Ectodermal cell (in vitro differentiated cells): ENCODE results near the gene ARL2BP. TPM values are rescaled to one million over a fixed set of nuclear protein-coding genes. Genes with fewer than 3 reads are reported as not detected.
"Not testable (repeated sequence)": the region's sequence is repeated elsewhere in the genome, so short reads cannot be mapped to it uniquely, and the experiment has no call there.

ENCODE experiments used
- H3K27ac ChIP-seq: 2 replicates; pipeline ENCODE4 v1.7.0; 2013; ENCODE audit warnings: mild to moderate bottlenecking, low read depth, low read length; ENCODE audit not compliant: insufficient read depth, poor library complexity, severe bottlenecking
- H3K27me3 ChIP-seq: 2 replicates; pipeline ENCODE4 v1.7.0; 2013; ENCODE audit warnings: mild to moderate bottlenecking, low read length; ENCODE audit not compliant: insufficient read depth, control insufficient read depth, poor library complexity, severe bottlenecking
- H3K36me3 ChIP-seq: one replicate; pipeline ENCODE4 v1.7.0; 2013; ENCODE audit warnings: low read length; ENCODE audit not compliant: control insufficient read depth, insufficient read depth
- H3K4me1 ChIP-seq: one replicate; pipeline ENCODE4 v1.7.0; 2013; ENCODE audit warnings: low read length; ENCODE audit not compliant: control insufficient read depth, insufficient read depth
- H3K4me3 ChIP-seq: 2 replicates; pipeline ENCODE4 v1.7.0; 2013; ENCODE audit warnings: low read depth, low read length, control low read depth; ENCODE audit not compliant: insufficient read depth
- H3K9me3 ChIP-seq: 2 replicates; pipeline ENCODE4 v1.7.0; 2013; ENCODE audit warnings: mild to moderate bottlenecking, low read length, moderate library complexity; ENCODE audit not compliant: control insufficient read depth
- WGBS, 2 experiments: methylation state at CpG; one replicate each; pipeline ENCODE4 v1.1.7; 2013; ENCODE audit warnings: missing lambda C conversion rate in 2 of 2; 5-methylcytosine and 5-hydroxymethylcytosine counted together
- polyA plus RNA-seq, 4 experiments: library from polyadenylated mRNA; stranded (reverse); fragments of 50-300 nt; gene quantifications; one replicate each; pipeline ENCODE4 v1.2.3, GENCODE V29; 2013

Gene ARL2BP
- 35.2 TPM for polyA plus RNA-seq (2013, experiment 1 of 4)
- polyA plus RNA-seq (2013, experiment 2 of 4), result 30.9 TPM
- polyA plus RNA-seq (2013, experiment 3 of 4), result 31.1 TPM
- 39.2 TPM for polyA plus RNA-seq (2013, experiment 4 of 4)

GRCh38 chr16:57244767-57245471, at the start of gene ARL2BP:
Gene ARL2BP (plus strand): TSS chr16:57245259. CDS start chr16:57245368, 109 bp downstream.
- peak within 1 kb of the TSS; percentile 81 for H3K4me3 ChIP-seq
- H3K36me3 ChIP-seq, result no peaks in the 10 kb centered on the region
- H3K9me3 ChIP-seq, result no peaks in the 10 kb centered on the region
- no peaks in the 10 kb centered on the region for H3K27me3 ChIP-seq
- WGBS, 2 experiments, result 0% methylated on average over 77 of the region's 77 CpGs
- H3K27ac ChIP-seq, result peak within 1 kb of the TSS; percentile 45
- H3K4me1 ChIP-seq, result no peaks in the 10 kb centered on the region

- no peaks in the 10 kb centered on the region for H3K4me1 ChIP-seq
- 89 to 91% methylated on average over 4 of the region's 4 CpGs for WGBS, 2 experiments
Measured at GRCh38 chr16:57196286-57196685, 48.8 kb upstream of the ARL2BP start.

GRCh38 chr16:57196753-57197152, 48.3 kb upstream of the ARL2BP start:
- Histone ChIP-seq H3K36me3 (no peaks in the 10 kb centered on the region), H3K27me3 (no peaks in the 10 kb centered on the region), H3K9me3 (no peaks in the 10 kb centered on the region), H3K4me3 (no peak overlapping the region), H3K4me1 (no peaks in the 10 kb centered on the region), H3K27ac (no peak overlapping the region)
- 95 to 96% methylated on average over 3 of the region's 3 CpGs for WGBS, 2 experiments

More at GRCh38 chr16:57196286-57196685, 48.8 kb upstream of the ARL2BP start:
- Histone ChIP-seq H3K4me3 (no peak overlapping the region), H3K36me3 (no peaks in the 10 kb centered on the region), H3K9me3 (no peaks in the 10 kb centered on the region), H3K27me3 (no peaks in the 10 kb centered on the region), H3K27ac (no peak overlapping the region)

GRCh38 chr16:57200321-57200720, 44.7 kb upstream of the ARL2BP start:
- not testable (repeated sequence) for H3K27me3 ChIP-seq, H3K9me3 ChIP-seq, H3K27ac ChIP-seq, H3K4me3 ChIP-seq, H3K36me3 ChIP-seq, H3K4me1 ChIP-seq
- WGBS, 2 experiments, result 96 to 99% methylated on average over 11 to 16 of the region's 24 CpGs

GRCh38 chr16:57200926-57201325, 44.1 kb upstream of the ARL2BP start:
- H3K27me3 ChIP-seq, H3K27ac ChIP-seq, H3K4me3 ChIP-seq, H3K9me3 ChIP-seq, H3K36me3 ChIP-seq, H3K4me1 ChIP-seq: not testable (repeated sequence)
- whole genome bisulfite sequencing, 2 experiments, result 91 to 95% methylated on average over 23 to 24 of the region's 27 CpGs

GRCh38 chr16:57202095-57202886, 42.8 kb upstream of the ARL2BP start:
- H3K4me3 ChIP-seq, result no peak overlapping the region
- H3K4me1 ChIP-seq, result no peaks in the 10 kb centered on the region
- H3K27ac ChIP-seq, result no peak overlapping the region
- no peaks in the 10 kb centered on the region for H3K27me3 ChIP-seq
- WGBS, 2 experiments, result 94 to 97% methylated on average over 7 of the region's 7 CpGs
- H3K36me3 ChIP-seq, result peaks cover 5% of the 10 kb centered on the region
- no peaks in the 10 kb centered on the region for H3K9me3 ChIP-seq

- Histone ChIP-seq H3K4me1 (no peaks in the 10 kb centered on the region), H3K4me3 (no peak overlapping the region), H3K27ac (no peak overlapping the region), H3K36me3 (peaks cover 9% of the 10 kb centered on the region), H3K27me3 (no peaks in the 10 kb centered on the region), H3K9me3 (no peaks in the 10 kb centered on the region)
- WGBS, 2 experiments, result 100% methylated on average over 1 of the region's 1 CpG
Measured at GRCh38 chr16:57203451-57203850, 41.6 kb upstream of the ARL2BP start.

- Histone ChIP-seq H3K4me1 (no peaks in the 10 kb centered on the region), H3K27ac (no peak overlapping the region), H3K27me3 (no peaks in the 10 kb centered on the region), H3K36me3 (peaks cover 9% of the 10 kb centered on the region), H3K4me3 (no peak overlapping the region), H3K9me3 (no peaks in the 10 kb centered on the region)
- WGBS, 2 experiments, result 93 to 95% methylated on average over 12 of the region's 12 CpGs
Measured at GRCh38 chr16:57204675-57205074, 40.4 kb upstream of the ARL2BP start.

- no peak overlapping the region for H3K4me3 ChIP-seq
- H3K9me3 ChIP-seq, result no peaks in the 10 kb centered on the region
- H3K4me1 ChIP-seq, result no peaks in the 10 kb centered on the region
- H3K36me3 ChIP-seq, result peaks cover 9% of the 10 kb centered on the region
- WGBS, 2 experiments, result 89% methylated on average over 1 of the region's 1 CpG; no CpG with 5 or more reads in 1 of the 2 experiments
- H3K27me3 ChIP-seq, result no peaks in the 10 kb centered on the region
- no peak overlapping the region for H3K27ac ChIP-seq
Measured at GRCh38 chr16:57208926-57209325, 36.1 kb upstream of the ARL2BP start.

GRCh38 chr16:57209780-57210179, 35.3 kb upstream of the ARL2BP start:
- H3K4me1 ChIP-seq, result no peaks in the 10 kb centered on the region
- no peaks in the 10 kb centered on the region for H3K9me3 ChIP-seq
- peaks cover 10% of the 10 kb centered on the region for H3K36me3 ChIP-seq
- H3K4me3 ChIP-seq, result no peak overlapping the region
- H3K27ac ChIP-seq, result no peak overlapping the region
- 91 to 96% methylated on average over 5 of the region's 5 CpGs for WGBS, 2 experiments
- no peaks in the 10 kb centered on the region for H3K27me3 ChIP-seq
